ENCODE results near the gene PPIF.
"Not testable (repeated sequence)": the region's sequence is repeated elsewhere in the genome, so short reads cannot be mapped to it uniquely, and the experiment has no call there.

PPIF gene

DNA sequence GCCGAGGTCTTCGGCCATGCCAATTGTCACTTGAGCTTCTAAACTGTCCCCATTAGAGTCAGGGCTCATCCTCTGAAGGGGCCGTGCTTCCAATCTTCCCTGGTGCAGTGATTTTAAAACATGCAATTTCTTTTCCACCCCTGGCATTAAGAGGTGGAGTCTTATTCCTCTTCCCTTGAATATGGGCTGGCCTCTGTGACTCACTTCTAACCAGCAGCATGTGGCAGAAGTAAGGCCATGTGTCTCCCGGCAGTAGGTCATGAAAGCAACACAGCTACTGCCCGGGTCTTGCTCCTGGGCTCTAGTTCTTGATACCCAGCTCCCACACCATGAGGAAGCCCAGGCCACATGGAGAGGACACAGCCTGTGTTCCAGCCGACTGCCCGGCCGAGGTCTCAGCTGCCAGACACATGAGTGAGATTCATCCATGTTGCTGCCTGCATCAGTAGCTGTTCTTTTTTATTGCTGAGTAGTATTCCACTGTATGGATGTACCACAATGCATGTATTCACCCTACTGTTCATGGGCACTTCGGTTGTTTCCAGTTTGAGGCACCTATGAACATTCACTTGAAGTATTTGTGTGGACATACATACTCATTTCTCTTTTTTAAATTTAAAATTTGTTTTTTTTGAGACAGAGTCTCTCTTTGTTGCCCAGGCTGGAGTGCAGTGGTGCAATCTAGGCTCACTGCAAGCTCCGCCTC, 14.5 kb upstream of the PPIF start:
- not testable (repeated sequence) for DNase-seq

DNA sequence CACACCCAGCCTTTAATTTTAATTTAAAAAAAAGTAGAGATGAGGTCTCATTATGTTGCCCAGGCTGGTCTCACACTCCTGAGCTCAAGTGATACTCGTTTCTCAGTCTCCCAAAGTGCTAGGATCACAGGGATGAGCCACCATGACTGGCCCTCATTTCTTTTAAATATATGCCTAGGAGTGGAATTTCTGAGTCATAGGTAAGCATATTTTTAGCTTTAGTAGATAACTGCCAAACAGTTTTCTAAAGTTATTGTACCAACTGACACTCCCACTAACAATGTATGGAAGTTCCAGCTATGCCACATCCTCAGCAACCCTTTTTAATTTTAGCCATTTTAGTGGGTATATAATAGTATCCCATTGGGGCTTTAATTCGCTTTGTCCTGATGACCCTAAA, 13.8 kb upstream of the PPIF start:
- DNase-seq = no peak

DNA sequence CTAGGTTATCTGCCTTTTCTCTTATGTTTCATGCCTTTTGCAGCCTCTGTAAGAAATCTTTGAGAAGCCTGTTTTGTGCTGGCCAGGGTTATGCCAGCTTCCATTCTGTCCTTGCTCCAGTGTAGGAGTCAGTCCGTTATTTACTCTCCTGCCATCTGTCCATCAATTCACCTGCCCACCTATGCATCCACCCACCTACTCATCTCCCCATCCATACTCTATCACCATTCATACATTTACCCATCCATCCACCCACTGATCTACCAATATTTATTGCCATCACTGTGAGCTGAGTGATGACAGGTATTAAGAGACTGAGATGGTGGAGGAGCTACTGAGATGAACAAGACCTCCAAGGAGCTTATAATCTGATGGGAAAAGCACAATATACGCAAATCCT, 12.7 kb upstream of the PPIF start:
- DNase-seq = no peak

DNA sequence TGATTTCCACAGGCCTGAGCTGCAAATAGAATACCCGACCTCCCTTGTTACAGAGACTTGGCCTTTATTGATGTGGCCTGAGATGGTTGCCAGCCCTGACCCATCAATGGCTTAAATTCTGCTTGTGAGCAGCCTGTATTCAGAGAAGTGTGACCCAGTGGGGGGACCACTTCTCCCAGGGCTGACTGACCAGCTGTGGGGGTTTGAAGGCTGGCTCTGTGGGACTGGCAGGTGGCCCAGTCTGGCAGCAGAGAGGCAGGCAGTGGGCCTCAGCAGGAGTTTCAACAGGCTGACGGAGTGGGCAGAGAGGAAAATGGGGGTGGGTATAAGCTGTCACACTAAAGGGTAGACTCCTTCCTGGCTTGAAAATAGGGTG, 12.2 kb upstream of the PPIF start:
- DNase-seq = no peak

DNA sequence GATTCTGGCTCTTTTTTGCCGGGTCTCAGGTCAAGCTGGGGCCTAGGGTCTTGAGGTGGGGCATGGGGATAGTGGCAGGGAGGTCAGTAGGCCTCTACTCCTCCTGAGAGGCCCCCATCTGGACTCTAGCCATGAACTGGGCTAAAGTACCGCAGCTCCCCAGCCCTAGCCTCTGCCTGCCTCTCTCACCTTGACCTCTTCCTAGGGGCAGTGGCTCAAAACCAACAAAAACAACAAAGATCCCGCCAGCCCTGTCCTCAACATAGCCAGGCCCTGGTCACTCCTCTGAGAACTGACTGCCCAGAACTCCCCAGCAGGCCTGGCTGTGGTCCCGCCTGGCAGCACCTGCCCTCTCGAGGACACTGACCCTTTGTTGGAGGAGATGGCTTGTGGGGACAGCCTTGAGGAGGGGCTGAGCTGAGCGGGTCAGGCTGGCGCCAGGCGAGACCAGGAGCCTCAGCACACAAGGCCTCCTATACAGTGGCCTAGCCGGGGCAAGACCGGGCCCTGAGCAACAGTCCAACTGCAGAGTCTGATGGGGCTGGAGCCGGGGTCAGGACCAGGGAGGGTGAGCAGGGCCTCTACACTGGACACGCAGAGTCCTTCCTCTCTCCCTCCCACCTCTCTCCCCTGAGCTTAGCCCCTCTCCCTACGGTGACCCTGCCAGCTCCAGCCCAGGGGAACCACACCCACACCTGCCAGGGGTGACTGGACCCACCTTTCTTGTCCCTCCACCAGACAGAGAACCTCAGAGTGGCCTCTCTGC, 11.6 kb upstream of the PPIF start:
- DNase-seq = no peak

DNA sequence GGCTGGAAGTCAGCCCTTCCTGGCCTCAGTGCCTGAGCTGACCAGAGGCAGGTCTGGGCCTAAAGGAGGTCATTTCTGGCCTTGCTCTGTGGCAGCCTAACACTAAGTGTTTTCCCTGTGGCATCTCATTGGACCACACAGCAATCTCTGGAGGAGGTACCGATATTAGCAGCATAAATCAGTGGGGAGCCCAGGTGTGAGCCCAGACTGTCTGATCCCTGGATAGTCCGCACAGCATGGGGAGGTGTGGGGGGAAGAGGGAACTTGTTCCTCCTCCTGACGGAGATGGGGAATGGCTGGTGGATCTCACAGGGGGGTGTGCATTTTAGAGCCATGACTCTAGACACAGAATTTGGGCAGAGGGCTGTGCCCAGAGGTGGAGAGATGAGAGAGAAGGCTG, 11.0 kb upstream of the PPIF start:
- DNase-seq = no peak

DNA sequence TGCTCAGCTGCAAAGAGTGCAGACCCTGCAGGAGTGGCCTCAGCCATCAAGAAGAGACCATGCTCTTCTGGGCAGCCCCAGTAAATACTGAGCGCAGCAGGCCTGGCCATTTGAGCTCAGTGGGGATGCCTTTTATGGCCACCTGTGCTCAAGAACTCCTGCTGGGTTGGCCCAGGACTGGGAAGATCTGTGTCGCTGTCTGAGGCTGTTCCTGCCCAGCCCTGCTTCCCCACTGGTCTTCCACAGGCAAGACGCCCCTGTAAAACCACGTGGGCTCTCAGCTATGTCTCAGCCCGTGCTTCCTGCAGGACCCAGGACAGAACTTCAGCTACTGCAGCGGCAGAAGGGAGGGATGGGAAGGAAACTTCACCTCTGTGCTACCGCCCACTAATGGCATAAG, 10.5 kb upstream of the PPIF start:
- DNase-seq = no peak

DNA sequence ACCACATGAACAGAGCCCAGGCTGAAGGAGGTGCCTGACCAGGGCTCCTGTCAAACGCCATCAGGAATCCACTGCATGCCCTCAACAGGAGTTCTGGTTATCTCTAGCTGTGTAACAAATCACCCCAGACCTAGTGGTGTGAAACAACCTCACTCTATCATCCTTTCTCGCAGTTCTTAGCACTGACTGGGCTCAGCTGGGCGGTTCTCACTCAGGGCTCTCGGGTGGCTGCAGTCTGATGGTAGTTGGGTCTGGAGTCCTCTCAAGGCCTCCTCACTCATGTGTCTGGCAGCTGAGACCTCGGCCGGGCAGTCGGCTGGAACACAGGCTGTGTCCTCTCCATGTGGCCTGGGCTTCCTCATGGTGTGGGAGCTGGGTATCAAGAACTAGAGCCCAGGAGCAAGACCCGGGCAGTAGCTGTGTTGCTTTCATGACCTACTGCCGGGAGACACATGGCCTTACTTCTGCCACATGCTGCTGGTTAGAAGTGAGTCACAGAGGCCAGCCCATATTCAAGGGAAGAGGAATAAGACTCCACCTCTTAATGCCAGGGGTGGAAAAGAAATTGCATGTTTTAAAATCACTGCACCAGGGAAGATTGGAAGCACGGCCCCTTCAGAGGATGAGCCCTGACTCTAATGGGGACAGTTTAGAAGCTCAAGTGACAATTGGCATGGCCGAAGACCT, 9.3 kb upstream of the PPIF start:
- DNase-seq = not testable (repeated sequence)

DNA sequence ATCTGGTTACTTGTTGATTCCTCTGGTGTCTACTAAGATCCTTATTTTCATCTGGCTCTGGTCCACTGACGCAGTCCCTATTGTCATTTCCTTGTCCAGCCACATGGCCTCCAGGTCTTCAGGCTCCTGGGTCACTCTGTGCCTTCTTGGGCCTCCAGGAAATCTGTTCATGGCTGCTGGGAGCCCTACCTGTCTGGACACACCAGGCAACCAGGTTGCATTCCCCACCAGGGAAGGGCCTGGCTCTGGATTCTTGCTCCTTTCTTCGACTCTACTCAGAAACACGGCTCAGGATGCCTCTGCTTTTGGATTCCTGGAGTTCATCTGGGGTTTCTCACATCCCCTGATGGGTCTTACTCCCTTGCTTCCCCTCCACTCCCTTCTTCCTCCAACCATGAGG, 8.0 kb upstream of the PPIF start:
- no peak for DNase-seq

DNA sequence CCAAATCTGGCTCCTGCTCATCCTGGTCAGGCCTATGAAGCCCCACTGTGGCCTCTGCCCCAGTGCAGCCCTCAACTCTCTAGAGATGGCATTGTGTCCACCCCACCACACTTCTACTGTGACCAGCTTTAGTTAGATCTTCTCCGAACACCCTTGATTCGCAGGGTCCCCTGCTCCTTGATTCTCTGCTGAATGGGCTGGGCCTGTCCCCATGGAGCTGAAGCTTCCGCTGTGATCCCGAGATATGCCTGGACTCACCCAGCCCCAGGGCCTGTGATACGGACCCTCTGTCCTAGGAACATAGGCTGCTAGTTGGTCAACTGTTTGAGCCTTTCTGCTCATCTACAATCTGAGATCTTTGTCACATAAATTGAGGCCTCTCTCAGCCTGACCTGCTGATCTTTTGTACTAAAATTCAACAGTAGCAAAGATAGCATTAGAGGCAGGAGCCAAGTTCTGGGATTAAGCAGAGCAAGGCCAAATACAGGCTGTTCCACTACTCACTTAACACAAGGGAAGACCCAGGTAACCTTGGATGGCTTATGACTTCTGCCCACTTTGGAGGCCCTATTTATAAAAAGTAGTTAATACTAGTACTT, 6.5 kb upstream of the PPIF start:
- DNase-seq = no peak

DNA sequence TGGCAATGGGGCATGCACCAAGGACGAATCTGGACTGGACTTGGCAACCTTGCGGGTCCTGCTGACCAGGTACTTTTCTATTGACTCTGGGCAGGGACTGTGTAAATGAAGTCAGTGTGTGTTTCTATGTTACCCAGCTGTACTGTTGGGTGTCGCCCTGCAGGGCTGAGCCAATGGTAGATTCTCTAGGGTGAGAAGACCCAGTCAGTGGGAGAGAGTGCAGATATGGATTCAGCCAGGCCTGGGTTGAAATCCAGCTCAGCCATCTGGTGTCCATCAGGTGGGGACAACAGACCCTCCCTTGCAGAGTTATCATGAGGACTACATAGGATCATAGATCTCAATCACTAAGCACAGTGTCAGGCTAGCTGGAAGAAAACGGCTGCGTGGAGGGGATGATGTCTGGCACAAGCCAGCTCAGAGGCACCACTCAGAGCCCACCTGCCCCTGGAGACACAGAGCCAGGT, 4.9 kb upstream of the PPIF start:
- no peak for DNase-seq

DNA sequence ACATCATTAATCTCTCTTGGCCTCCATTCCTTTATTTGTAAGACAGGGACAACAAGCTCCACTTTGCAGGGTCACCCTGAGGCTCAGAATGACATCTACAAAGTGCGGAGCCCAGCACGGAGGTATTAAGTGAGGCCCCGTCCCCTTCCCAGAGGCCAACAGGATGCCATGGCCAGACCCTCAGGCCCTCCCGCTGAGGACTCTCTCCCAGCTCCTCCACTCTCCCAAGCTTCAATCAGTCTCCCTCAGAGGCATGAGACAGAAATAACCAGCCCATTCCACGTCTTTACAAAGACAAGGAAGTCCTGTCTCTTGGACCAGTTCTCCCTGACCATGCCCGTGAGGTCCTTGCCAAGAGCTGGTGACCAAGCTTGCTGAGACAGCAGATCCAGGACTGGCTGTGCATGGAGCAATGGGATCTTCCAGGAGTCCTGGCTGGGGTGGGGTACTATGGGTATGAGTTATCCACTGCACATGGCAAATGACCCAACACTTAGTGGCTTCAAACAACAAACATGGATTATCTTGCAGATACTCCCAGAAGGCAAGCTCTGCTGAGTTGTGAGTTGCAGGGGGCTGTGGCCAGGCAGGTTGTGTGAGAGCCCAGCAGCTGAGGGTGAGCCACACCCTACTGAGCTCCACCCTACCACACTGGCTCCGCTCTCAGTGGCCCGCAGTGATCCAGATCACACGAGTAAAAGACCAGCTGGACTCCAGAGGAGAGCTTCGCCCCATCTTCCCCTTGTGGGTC, 4.3 kb upstream of the PPIF start:
- DNase-seq = no peak

DNA sequence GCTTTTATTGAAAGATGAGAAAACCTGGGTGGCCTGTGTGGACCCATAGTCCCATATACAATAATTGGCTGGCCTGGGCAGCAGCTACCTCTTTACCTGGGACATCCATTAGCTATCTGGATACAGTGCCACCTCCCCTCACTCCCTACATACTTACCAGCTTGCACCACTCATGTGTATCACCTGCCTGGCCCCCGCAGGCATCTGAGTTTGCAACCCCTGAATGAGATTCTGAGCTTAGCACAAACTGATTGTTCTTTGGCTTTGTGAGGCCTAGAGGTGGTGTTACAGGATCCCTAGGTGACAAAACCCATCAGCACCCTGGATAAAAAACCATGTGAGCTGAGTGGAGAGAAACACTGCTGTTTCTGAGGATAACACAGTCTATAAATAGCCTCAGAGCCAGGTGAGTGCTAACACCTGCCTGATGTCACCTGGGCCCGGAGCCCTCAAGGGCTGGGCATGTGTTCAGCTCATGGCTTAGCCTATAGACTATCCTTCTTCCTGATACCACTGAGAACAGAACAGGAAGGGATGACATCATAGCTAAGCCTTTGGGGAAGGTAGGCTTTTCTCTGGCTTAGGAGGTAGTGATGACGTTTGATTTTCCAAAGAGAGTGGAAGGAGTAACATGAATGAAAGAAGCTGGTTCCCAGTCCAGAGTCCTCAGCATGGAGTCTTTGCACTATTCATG, 2.6 kb upstream of the PPIF start:
- no peak for DNase-seq

DNA sequence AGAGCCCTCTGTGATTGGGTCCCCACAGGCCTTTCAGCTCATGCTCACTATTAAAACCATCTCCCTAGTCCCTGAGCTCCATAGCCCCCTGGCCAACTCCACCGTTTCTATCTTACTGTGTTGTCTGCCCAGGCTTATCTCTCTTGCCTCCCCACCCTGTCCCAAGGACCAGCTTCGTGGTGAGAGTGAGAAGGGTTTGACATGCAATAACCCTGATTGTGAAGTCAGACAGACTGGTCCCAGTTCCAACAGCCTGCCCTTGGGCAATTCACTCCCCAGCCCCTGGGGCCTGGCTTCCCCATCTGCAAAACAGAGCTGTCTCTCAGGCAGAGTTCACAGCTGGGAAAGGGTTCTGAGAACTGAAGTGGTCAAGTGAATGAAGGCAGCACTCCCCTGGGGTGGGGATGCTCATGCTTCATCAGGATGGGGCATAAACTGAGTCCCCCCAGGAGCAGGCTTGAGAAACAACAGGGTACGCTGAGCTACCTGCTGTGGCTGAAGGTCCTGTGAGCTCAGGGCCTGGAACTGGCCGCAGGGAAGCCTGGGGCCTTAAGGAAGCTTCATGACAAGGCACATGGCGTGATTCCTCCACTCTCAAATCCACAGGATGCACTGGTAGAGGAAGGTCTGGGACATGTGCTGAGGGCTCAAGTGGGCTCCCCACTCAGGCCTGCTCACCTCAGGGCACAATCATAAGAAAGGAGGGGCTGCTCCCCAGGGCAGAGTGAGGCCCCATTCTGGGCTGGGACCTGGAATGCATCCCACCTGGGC, 1.8 kb upstream of the PPIF start:
- peak; percentile 57 for DNase-seq

DNA sequence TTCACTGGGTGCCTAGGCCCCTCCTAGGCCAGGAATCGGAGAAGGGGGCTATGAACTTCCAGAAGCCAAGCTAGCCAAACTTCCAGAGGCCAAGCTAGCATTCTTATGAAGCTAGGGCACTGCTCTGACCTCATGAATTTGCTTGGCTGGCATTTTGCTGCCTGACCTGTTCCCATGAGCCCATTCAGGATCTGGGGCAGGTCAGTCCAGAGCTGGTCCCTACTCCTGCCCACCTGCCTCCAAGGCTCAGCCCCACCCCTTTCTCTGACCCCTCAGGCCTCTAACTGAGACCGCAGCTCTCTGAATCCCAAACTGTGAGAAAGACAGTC, 1.3 kb upstream of the PPIF start:
- no peak for DNase-seq

DNA sequence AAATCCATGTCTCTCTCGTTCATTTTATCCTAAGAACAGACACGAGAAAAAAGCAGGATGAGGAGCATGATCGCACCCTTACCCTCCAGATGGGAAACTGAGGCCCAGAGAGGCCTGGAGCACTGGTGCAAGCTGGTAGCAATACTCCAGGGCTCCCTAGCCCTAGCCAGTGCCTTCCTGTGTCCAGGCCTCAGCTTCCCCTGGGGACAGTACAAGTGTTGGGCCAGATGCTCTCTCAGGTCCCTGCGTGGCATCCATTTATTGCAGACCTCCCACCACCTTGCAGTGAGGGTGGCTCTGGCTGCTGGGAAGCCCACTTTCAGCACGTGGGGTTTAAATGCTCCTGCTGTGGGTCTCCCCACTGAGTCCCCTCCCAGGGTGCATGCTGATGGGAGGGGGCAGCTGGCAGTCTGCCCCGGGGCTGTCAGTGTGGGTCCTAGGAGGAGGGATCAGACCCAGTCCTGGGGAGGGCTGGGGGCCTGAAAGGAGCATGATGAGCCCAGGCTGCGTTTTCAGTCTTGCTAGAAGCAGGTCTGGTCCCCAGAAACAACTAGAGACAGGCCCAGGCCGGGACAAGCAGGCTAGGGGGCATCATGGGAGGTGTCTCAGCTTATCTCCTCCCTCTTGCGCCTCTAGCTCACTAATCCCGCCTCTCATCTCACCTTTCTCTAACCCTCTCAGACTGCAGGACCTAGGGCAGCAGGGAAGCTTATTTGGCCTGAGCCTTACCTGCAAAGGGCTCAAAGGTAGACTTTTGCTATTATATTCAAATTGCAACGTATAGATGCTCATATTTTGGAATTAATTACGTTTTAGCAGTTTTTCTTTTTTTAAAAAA, 662 bp upstream of the PPIF start:
- no peak for DNase-seq

DNA sequence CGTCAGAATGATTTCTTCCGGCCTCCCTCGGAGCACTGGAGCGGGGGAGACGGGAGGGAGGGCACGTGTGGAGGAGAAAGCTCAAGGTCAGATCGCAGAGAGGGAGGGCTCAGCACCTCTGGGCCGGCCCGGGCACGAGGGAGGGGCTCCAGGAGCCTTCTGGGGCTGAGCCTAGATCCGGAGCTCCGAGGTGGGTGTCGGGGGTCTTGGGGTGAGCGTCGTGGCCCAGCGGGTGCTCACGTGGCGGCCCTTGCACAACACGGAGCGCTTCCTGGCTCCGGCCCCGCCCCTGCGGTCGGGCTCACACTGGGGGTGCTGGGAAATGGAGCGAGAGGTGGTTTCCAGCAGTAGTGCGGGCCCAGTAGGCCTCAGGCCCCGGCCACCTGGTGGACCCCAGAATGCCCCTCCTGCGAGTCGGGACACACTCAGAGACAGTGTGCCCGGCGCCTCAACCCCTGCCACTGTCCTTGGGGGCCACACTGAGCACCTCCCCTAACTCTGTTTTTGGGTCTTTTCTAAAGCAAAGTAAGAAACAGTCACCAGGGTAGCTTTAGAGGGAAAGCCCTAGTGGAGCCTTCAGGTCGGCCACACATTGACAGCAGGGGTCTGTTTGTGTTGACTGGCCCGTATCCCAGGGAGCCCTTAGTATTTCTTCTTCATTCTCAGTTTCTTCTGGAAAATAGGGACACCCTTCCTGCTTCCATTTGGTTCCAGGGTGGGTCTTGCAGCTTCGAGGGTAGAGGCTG, 798 bp downstream of the PPIF start:
- peak; percentile 87 for DNase-seq

DNA sequence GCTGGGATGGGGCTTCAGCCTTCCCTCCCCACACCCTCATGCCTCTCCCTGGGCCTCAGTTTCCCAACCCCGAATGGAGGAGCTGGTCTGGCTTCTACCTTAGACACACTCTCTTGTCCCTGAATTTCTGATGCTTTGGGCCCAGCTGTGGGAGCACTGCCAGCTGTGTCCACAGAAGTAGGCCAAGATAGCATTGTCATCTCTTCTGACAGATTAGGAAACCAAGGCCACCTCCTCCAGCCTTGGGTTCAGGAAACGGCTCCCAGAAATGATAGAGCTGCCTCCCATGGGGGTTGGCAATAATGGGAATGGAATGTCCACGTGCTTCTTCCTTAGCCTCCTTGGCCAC, 1.3 kb downstream of the PPIF start:
- DNase-seq = no peak

DNA sequence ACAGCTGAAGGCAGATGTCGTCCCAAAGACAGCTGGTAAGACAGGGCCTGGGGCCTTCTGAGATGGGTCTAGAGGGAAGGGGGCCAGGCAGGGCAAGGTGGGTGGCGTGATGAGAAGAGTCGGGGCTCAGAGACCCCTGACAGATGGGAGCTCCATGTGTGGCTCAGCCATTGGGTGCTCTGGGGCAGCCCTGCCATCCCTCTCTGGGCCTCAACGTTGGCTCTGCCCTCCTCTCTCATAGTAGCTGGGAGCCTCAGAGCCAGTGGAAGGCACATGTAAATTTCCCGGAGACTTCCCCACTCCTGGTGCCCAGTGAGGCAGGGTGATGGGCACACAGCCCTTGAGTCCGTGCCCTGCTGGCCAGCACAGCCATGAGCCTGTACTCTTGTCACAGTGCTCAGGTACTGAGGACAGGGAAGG, 1.8 kb downstream of the PPIF start:
- no peak for DNase-seq

All from suppressor macrophage treated with lipopolysaccharide for 4 hours (primary cell).